Neural cell (in vitro differentiated cells): ENCODE data around the gene KRT12. TPM values are rescaled to one million over a fixed set of nuclear protein-coding genes. Genes with fewer than 3 reads are reported as not detected.

Experiments
- H2AFZ ChIP-seq: fragments of 200-600, 300-800 bp; sonication (generic), shearing (Covaris generic); 2 replicates; pipeline ENCODE4 v1.6.0; 2014; ENCODE audit warnings: low read depth, mild to moderate bottlenecking, antibody characterized with exemption, low read length, moderate library complexity
- H3F3A ChIP-seq: fragments of 200-600 bp; shearing (Covaris generic); 2 replicates; pipeline ENCODE4 v1.6.1; 2016; ENCODE audit warnings: mild to moderate bottlenecking, moderate library complexity, mixed read lengths, antibody characterized with exemption, low read length; ENCODE audit not compliant: insufficient read depth, poor library complexity, severe bottlenecking
- H3K27ac ChIP-seq: fragments of 200-600, 300-800 bp; sonication (generic), shearing (Covaris generic); 2 replicates; pipeline ENCODE4 v1.5.1; 2014; ENCODE audit warnings: mild to moderate bottlenecking, low read length, moderate library complexity
- H3K27me3 ChIP-seq: fragments of 300-800, 200-600 bp; sonication (generic), shearing (Covaris generic); 2 replicates; pipeline ENCODE4 v1.6.0; 2014; ENCODE audit warnings: mild to moderate bottlenecking, low read depth, low read length, moderate library complexity; ENCODE audit not compliant: insufficient read depth
- H3K36me3 ChIP-seq: fragments of 300-800, 200-600 bp; sonication (generic), shearing (Covaris generic); 2 replicates; pipeline ENCODE4 v1.5.1; 2014; ENCODE audit warnings: mild to moderate bottlenecking, antibody characterized with exemption, low read length, moderate library complexity; ENCODE audit not compliant: insufficient read depth
- H3K4me2 ChIP-seq: fragments of 300-800, 200-600 bp; sonication (generic), shearing (Covaris generic); 2 replicates; pipeline ENCODE4 v1.6.0; 2014; ENCODE audit warnings: mild to moderate bottlenecking, low read length
- H3K4me3 ChIP-seq: fragments of 300-800, 200-600 bp; sonication (generic), shearing (Covaris generic); 2 replicates; pipeline ENCODE4 v1.5.1; 2014; ENCODE audit warnings: mild to moderate bottlenecking, low read length, moderate library complexity
- H3K79me2 ChIP-seq: fragments of 200-600 bp; shearing (Covaris generic); replicated peaks from 2 replicates; pipeline ENCODE4 v1.6.0; 2014; ENCODE audit warnings: mild to moderate bottlenecking, low read length, moderate library complexity; ENCODE audit not compliant: insufficient read depth
- H3K9ac ChIP-seq: fragments of 300-800, 200-600 bp; sonication (generic), shearing (Covaris generic); 2 replicates; pipeline ENCODE4 v1.6.1; 2016; ENCODE audit warnings: mild to moderate bottlenecking, low read length, mixed read lengths
- H3K9me2 ChIP-seq: fragments of 200-600 bp; shearing (Covaris generic); 2 replicates; pipeline ENCODE4 v1.6.1; 2016; ENCODE audit warnings: mild to moderate bottlenecking, low read length, mixed read lengths; ENCODE audit not compliant: insufficient read depth
- H3K9me3 ChIP-seq: fragments of 200-600, 300-800 bp; sonication (generic), shearing (Covaris generic); 2 replicates; pipeline ENCODE4 v1.6.1; 2016; ENCODE audit warnings: mild to moderate bottlenecking, mixed run types, low read length, moderate library complexity, mixed read lengths
- H4K20me1 ChIP-seq: fragments of 200-600 bp; shearing (Covaris generic); 2 replicates; pipeline ENCODE4 v1.6.1; 2016; ENCODE audit warnings: mild to moderate bottlenecking, mixed run types; ENCODE audit not compliant: insufficient read depth
- EP300 ChIP-seq: fragments of 450-650 bp; conservative IDR thresholded peaks from 2 replicates; pipeline ENCODE4 v1.6.1; 2014; ENCODE audit warnings: antibody characterized with exemption, mild to moderate bottlenecking, moderate library complexity; ENCODE audit not compliant: poor library complexity, severe bottlenecking
- EZH2 ChIP-seq: fragments of 200-600, 300-800 bp; shearing (Covaris generic), sonication (generic); IDR thresholded peaks from 2 replicates; pipeline ENCODE4 v1.6.1; 2014; ENCODE audit warnings: antibody characterized with exemption, low read length, borderline replicate concordance, mild to moderate bottlenecking; ENCODE audit not compliant: insufficient read depth, poor library complexity, severe bottlenecking
- MXI1 ChIP-seq: fragments of 450-650 bp; conservative IDR thresholded peaks from 2 replicates; pipeline ENCODE4 v1.6.1; 2014; ENCODE audit warnings: antibody characterized with exemption, mild to moderate bottlenecking; ENCODE audit not compliant: poor library complexity, severe bottlenecking
- POLR2AphosphoS5 ChIP-seq: IDR thresholded peaks from 2 replicates; pipeline ENCODE4 v1.6.1; 2012
- RAD21 ChIP-seq: fragments of 450-650 bp; conservative IDR thresholded peaks from 2 replicates; pipeline ENCODE4 v1.6.1; 2014; ENCODE audit warnings: antibody characterized with exemption, mild to moderate bottlenecking, moderate library complexity
- SMC3 ChIP-seq: fragments of 450-650 bp; conservative IDR thresholded peaks from 2 replicates; pipeline ENCODE4 v1.6.1; 2014; ENCODE audit warnings: antibody characterized with exemption, mild to moderate bottlenecking, moderate library complexity; ENCODE audit not compliant: poor library complexity
- TAF1 ChIP-seq: IDR thresholded peaks from 2 replicates; pipeline ENCODE4 v1.6.1; 2012; ENCODE audit warnings: low read depth
- polyA plus RNA-seq: library from polyadenylated mRNA; depleted of rRNA; stranded (reverse); fragments of >200 nt; gene quantifications from 2 replicates; pipeline ENCODE4 v1.2.3, GENCODE V29; 2014
- TF ChIP-seq, protein P1 (sequence below): fragments of 450-650 bp; IDR thresholded peaks from 2 replicates; pipeline ENCODE4 v1.5.1; 2014; ENCODE audit warnings: antibody characterized with exemption, mild to moderate bottlenecking, moderate library complexity; ENCODE audit not compliant: poor library complexity, severe bottlenecking
- TF ChIP-seq, protein P2 (sequence below): IDR thresholded peaks from 2 replicates; pipeline ENCODE4 v1.6.1; 2012; ENCODE audit warnings: borderline replicate concordance

The KRT12 gene
- polyA plus RNA-seq, 1 donor from 2014 or later = not detected

DNA sequence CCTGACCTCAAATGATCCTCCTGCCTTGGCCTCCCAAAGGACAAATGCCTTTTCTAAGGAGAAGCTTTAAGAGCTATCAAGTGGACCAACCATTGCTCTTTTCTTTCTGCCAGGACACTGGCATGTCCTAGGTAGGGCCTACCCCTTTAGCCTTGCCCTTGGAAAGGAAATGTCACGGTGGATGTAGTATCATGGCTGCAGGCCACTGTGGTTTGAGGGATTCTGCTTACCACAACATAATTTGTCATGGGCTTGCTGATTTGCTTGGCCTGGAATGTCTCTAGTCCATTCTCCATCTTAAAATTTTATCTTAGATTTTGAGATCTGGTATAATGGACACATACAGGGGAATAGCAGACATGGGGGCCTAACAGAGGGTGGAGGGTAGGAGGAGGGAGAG lies 12.0 kb upstream of the KRT12 start:
- no peaks in the 10 kb centered on the region for H3K9me3 ChIP-seq
- H3K36me3 ChIP-seq = no peaks in the 10 kb centered on the region
- no peak overlapping the region for H3K27ac ChIP-seq
- TF ChIP-seq, protein P1, sequence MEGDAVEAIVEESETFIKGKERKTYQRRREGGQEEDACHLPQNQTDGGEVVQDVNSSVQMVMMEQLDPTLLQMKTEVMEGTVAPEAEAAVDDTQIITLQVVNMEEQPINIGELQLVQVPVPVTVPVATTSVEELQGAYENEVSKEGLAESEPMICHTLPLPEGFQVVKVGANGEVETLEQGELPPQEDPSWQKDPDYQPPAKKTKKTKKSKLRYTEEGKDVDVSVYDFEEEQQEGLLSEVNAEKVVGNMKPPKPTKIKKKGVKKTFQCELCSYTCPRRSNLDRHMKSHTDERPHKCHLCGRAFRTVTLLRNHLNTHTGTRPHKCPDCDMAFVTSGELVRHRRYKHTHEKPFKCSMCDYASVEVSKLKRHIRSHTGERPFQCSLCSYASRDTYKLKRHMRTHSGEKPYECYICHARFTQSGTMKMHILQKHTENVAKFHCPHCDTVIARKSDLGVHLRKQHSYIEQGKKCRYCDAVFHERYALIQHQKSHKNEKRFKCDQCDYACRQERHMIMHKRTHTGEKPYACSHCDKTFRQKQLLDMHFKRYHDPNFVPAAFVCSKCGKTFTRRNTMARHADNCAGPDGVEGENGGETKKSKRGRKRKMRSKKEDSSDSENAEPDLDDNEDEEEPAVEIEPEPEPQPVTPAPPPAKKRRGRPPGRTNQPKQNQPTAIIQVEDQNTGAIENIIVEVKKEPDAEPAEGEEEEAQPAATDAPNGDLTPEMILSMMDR = no peak
- TF ChIP-seq, protein P2, sequence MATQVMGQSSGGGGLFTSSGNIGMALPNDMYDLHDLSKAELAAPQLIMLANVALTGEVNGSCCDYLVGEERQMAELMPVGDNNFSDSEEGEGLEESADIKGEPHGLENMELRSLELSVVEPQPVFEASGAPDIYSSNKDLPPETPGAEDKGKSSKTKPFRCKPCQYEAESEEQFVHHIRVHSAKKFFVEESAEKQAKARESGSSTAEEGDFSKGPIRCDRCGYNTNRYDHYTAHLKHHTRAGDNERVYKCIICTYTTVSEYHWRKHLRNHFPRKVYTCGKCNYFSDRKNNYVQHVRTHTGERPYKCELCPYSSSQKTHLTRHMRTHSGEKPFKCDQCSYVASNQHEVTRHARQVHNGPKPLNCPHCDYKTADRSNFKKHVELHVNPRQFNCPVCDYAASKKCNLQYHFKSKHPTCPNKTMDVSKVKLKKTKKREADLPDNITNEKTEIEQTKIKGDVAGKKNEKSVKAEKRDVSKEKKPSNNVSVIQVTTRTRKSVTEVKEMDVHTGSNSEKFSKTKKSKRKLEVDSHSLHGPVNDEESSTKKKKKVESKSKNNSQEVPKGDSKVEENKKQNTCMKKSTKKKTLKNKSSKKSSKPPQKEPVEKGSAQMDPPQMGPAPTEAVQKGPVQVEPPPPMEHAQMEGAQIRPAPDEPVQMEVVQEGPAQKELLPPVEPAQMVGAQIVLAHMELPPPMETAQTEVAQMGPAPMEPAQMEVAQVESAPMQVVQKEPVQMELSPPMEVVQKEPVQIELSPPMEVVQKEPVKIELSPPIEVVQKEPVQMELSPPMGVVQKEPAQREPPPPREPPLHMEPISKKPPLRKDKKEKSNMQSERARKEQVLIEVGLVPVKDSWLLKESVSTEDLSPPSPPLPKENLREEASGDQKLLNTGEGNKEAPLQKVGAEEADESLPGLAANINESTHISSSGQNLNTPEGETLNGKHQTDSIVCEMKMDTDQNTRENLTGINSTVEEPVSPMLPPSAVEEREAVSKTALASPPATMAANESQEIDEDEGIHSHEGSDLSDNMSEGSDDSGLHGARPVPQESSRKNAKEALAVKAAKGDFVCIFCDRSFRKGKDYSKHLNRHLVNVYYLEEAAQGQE = no peak
- no peak for TF ChIP-seq EZH2
- no peak for TF ChIP-seq TAF1
- no peak for TF ChIP-seq MXI1
- H3K27me3 ChIP-seq = no peaks in the 10 kb centered on the region
- no peak overlapping the region for H3K9ac ChIP-seq
- no peaks in the 10 kb centered on the region for H3F3A ChIP-seq
- H3K79me2 ChIP-seq = no peaks in the 10 kb centered on the region
- H2AFZ ChIP-seq = no peak overlapping the region
- H4K20me1 ChIP-seq = no peaks in the 10 kb centered on the region
- H3K4me2 ChIP-seq = no peak overlapping the region
- H3K4me3 ChIP-seq = no peak overlapping the region
- no peaks in the 10 kb centered on the region for H3K9me2 ChIP-seq

DNA sequence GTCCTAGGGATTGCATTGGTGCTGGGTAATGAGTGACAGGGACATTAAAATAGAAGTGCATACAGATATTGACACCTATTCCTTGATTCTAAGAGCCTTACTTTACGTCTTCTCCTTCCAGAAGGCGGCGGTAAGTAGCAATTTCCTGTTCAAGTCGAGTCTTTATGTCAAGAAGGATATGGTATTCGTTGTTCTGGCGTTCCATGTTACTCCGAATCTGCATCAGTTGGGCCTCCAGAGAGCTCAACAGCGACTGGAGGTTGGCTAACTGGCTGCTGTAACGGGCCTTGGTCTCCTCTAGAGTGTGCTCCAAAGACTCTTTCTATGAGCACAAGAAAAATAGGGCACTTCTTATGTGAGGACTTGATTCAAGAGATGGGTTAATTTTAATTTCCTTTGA lies 11.0 kb upstream of the KRT12 start:
- Histone ChIP-seq H3K4me2 (no peak overlapping the region), H3K36me3 (no peaks in the 10 kb centered on the region), H3K27me3 (no peaks in the 10 kb centered on the region), H3K79me2 (no peaks in the 10 kb centered on the region), H3K9ac (no peak overlapping the region), H2AFZ (no peak overlapping the region), H4K20me1 (no peaks in the 10 kb centered on the region), H3F3A (no peaks in the 10 kb centered on the region), H3K9me3 (no peaks in the 10 kb centered on the region), H3K27ac (no peak overlapping the region), H3K4me3 (no peak overlapping the region), H3K9me2 (no peaks in the 10 kb centered on the region)
- TF ChIP-seq TAF1 (no peak), POLR2AphosphoS5 (no peak), MXI1 (no peak), RAD21 (no peak), SMC3 (no peak), EP300 (no peak), EZH2 (no peak)
- TF ChIP-seq, protein P2 = no peak
- TF ChIP-seq, protein P1 = no peak
